CD8-positive, alpha-beta memory T cell (primary cell): ENCODE results near the gene RAB8B. TPM values are rescaled to one million over a fixed set of nuclear protein-coding genes. Genes with fewer than 3 reads are reported as not detected.
A peak's percentile ranks its signal among the peaks of the same experiment; 100 is the strongest.
"Not testable (repeated sequence)": the region's sequence is repeated elsewhere in the genome, so short reads cannot be mapped to it uniquely, and the experiment has no call there.

Source experiments
- CTCF ChIA-PET: fragments of 350-600 bp; sonication (Branson Sonifier 250); formaldehyde crosslinking; loops from one replicate; lab custom pipeline; 2021; ENCODE audit warnings: antibody characterized with exemption; lab: Charles Lee
- POLR2A ChIA-PET: fragments of 350-600 bp; sonication (Branson Sonifier 250); formaldehyde crosslinking; loops from one replicate; lab custom pipeline; 2021; ENCODE audit warnings: antibody characterized with exemption; lab: Charles Lee
- DNase-seq, 5 donors: peaks; one replicate each; pipeline versions ENCODE4 v3.0.0 to v3.0.0-alpha.2; 2020 to 2022; ENCODE audit warnings: mixed read lengths in 1 of 5
- H3K27ac ChIP-seq: one replicate; pipeline ENCODE4 v1.7.0; 2013; ENCODE audit warnings: low read depth, mild to moderate bottlenecking, low read length, moderate library complexity
- H3K27me3 ChIP-seq: 2 replicates; pipeline ENCODE4 v1.7.0; 2013; ENCODE audit warnings: low read length, mild to moderate bottlenecking; ENCODE audit not compliant: insufficient read depth, poor library complexity, severe bottlenecking
- H3K36me3 ChIP-seq: 2 replicates; pipeline ENCODE4 v1.7.0; 2013; ENCODE audit warnings: mild to moderate bottlenecking, low read length, moderate library complexity; ENCODE audit not compliant: insufficient read depth
- H3K4me1 ChIP-seq: 2 replicates; pipeline ENCODE4 v1.7.0; 2013; ENCODE audit warnings: mild to moderate bottlenecking, low read length, moderate library complexity; ENCODE audit not compliant: insufficient read depth
- H3K4me3 ChIP-seq: 2 replicates; pipeline ENCODE4 v1.7.0; 2013; ENCODE audit warnings: mild to moderate bottlenecking, low read length
- H3K9me3 ChIP-seq: 2 replicates; pipeline ENCODE4 v1.7.0; 2013; ENCODE audit warnings: mild to moderate bottlenecking, low read length
- H3K27ac Mint-ChIP-seq, 8 donors: one replicate each; pipeline ENCODE4 v1.8.0; 2020 to 2021; ENCODE audit warnings: mixed read lengths in 8 of 8, mild to moderate bottlenecking in 6 of 8, inconsistent platforms in 3 of 8, moderate library complexity in 3 of 8
- H3K27me3 Mint-ChIP-seq, 2 donors: one replicate each; pipeline ENCODE4 v1.8.0; 2020 to 2021; ENCODE audit warnings: mixed read lengths in 2 of 2, mild to moderate bottlenecking in 1 of 2, moderate library complexity in 1 of 2
- H3K36me3 Mint-ChIP-seq, 3 donors: one replicate each; pipeline ENCODE4 v1.8.0; 2020 to 2021; ENCODE audit warnings: mixed read lengths in 3 of 3, inconsistent platforms in 1 of 3, mild to moderate bottlenecking in 1 of 3
- H3K4me1 Mint-ChIP-seq, 3 donors: one replicate each; pipeline ENCODE4 v1.8.0; 2020 to 2021; ENCODE audit warnings: mixed read lengths in 3 of 3, inconsistent platforms in 1 of 3, mild to moderate bottlenecking in 1 of 3
- H3K4me3 Mint-ChIP-seq, 7 donors: one replicate each; pipeline ENCODE4 v1.8.0; 2020 to 2021; ENCODE audit warnings: mixed read lengths in 7 of 7, mild to moderate bottlenecking in 6 of 7, moderate library complexity in 4 of 7, inconsistent platforms in 2 of 7
- H3K9me3 Mint-ChIP-seq, 5 donors: one replicate each; pipeline ENCODE4 v1.8.0; 2020 to 2022; ENCODE audit warnings: mixed read lengths in 5 of 5, mild to moderate bottlenecking in 3 of 5, moderate library complexity in 2 of 5, inconsistent platforms in 1 of 5
- polyA plus RNA-seq: library from polyadenylated mRNA; unstranded; fragments of 300-500 nt; fragmentation: Illumina TruSeq; gene quantifications from one replicate; pipeline ENCODE4 v1.2.3, GENCODE V29; 2021
- total RNA-seq, 2 experiments: library from RNA; stranded (reverse); gene quantifications; one replicate each; pipeline ENCODE4 v1.2.3, GENCODE V29; 2021

RAB8B gene
- total and polyA plus RNA-seq, 3 experiments from 2014 or later = 52.9 to 169 (median 165) TPM

GRCh38 chr15:63231706-63232105 is 42.3 kb downstream of the RAB8B start:
- Mint-ChIP-seq H3K4me1 (peaks cover 69 to 87% (median 81%) of the 10 kb centered on the region in 3 donors), H3K9me3 (no peaks in the 10 kb centered on the region), H3K27ac (peak overlapping the region; percentile 44 to 94 (median 84)), H3K4me3 (peak overlapping the region in 5 of 7 donors; percentile 29 to 68 (median 37)), H3K36me3 (peaks cover 0 to 30% (median 9%) of the 10 kb centered on the region in 3 donors), H3K27me3 (no peaks in the 10 kb centered on the region)
- Histone ChIP-seq H3K4me3 (no peak overlapping the region), H3K27me3 (no peaks in the 10 kb centered on the region), H3K9me3 (no peaks in the 10 kb centered on the region), H3K27ac (no peak overlapping the region), H3K4me1 (peaks cover 42% of the 10 kb centered on the region), H3K36me3 (no peaks in the 10 kb centered on the region)
- no peak for DNase-seq
- CTCF ChIA-PET = interaction anchor here (1.2 to 3.8 kb wide), 5 partner anchors 15 to 74 kb away, joined by 3 to 13 read pairs (median 4); partner anchors contain the start of gene RPS27L
- POLR2A ChIA-PET = interaction anchor here (0.6 to 2.4 kb wide), 8 partner anchors 13 to 809 kb away, joined by 4 to 16 read pairs (median 4); partner anchors contain the start of gene RPS27L

GRCh38 chr15:63232405-63232804 is 43.0 kb downstream of the RAB8B start:
- Histone ChIP-seq H3K27me3 (no peaks in the 10 kb centered on the region), H3K27ac (peak overlapping the region; percentile 5), H3K36me3 (no peaks in the 10 kb centered on the region), H3K4me3 (peak overlapping the region; percentile 21), H3K4me1 (peaks cover 41% of the 10 kb centered on the region), H3K9me3 (no peaks in the 10 kb centered on the region)
- peak overlapping the region; percentile 12 to 94 (median 84) for H3K27ac Mint-ChIP-seq
- H3K4me3 Mint-ChIP-seq = peak overlapping the region in 6 of 7 donors; percentile 29 to 74 (median 52)
- peak in 2 of 5 donors; percentile 20 to 42 for DNase-seq
- H3K36me3 Mint-ChIP-seq = peaks cover 0 to 33% (median 11%) of the 10 kb centered on the region in 3 donors
- ChIA-PET POLR2A (interaction anchor here (0.6 to 2.4 kb wide), 6 partner anchors 18 to 75 kb away, joined by 4 to 16 read pairs (median 6); partner anchors contain the start of gene RPS27L), CTCF (interaction anchor here (0.8 to 3.8 kb wide), 6 partner anchors 14 to 40 kb away, joined by 3 to 13 read pairs (median 4); no protein-coding TSS in a partner anchor)
- no peaks in the 10 kb centered on the region for H3K9me3 Mint-ChIP-seq
- H3K4me1 Mint-ChIP-seq = peaks cover 70 to 87% (median 81%) of the 10 kb centered on the region in 3 donors
- no peaks in the 10 kb centered on the region for H3K27me3 Mint-ChIP-seq

GRCh38 chr15:63232943-63233342 is 43.5 kb downstream of the RAB8B start:
- Histone ChIP-seq H3K36me3 (no peaks in the 10 kb centered on the region), H3K4me3 (no peak overlapping the region), H3K27ac (no peak overlapping the region), H3K9me3 (no peaks in the 10 kb centered on the region), H3K4me1 (peaks cover 45% of the 10 kb centered on the region), H3K27me3 (no peaks in the 10 kb centered on the region)
- Mint-ChIP-seq H3K9me3 (no peaks in the 10 kb centered on the region), H3K4me1 (peaks cover 70 to 87% (median 81%) of the 10 kb centered on the region in 3 donors), H3K4me3 (peak overlapping the region in 2 of 7 donors; percentile 1 to 14), H3K27ac (peak overlapping the region in 3 of 8 donors; percentile 36 to 86 (median 58)), H3K27me3 (no peaks in the 10 kb centered on the region), H3K36me3 (peaks cover 0 to 31% (median 10%) of the 10 kb centered on the region in 3 donors)
- no peak for DNase-seq
- ChIA-PET CTCF (interaction anchor here (0.6 to 3.8 kb wide), 5 partner anchors 29 to 187 kb away, joined by 3 to 13 read pairs (median 3); no protein-coding TSS in a partner anchor), POLR2A (interaction anchor here (0.6 to 2.4 kb wide), 5 partner anchors 18 to 76 kb away, joined by 4 to 16 read pairs (median 6); partner anchors contain the start of gene RPS27L)

- POLR2A ChIA-PET = no interaction called here
These were observed 44.4 kb downstream of the RAB8B start for GRCh38 chr15:63233667-63234423.

GRCh38 chr15:63234451-63234870 is 45.1 kb downstream of the RAB8B start:
- H3K36me3 Mint-ChIP-seq = peaks cover 0 to 24% (median 8%) of the 10 kb centered on the region in 3 donors
- H3K27me3 Mint-ChIP-seq = no peaks in the 10 kb centered on the region
- ChIA-PET POLR2A (no interaction called here), CTCF (interaction anchor here (0.8 kb wide), 1 partner anchor 9 kb away, joined by 3 read pairs; no protein-coding TSS in a partner anchor)
- Histone ChIP-seq H3K9me3 (no peaks in the 10 kb centered on the region), H3K36me3 (no peaks in the 10 kb centered on the region), H3K27ac (no peak overlapping the region), H3K4me1 (peaks cover 58% of the 10 kb centered on the region), H3K27me3 (no peaks in the 10 kb centered on the region), H3K4me3 (no peak overlapping the region)
- peak overlapping the region in 5 of 7 donors; percentile 12 to 84 (median 50) for H3K4me3 Mint-ChIP-seq
- DNase-seq = no peak
- H3K27ac Mint-ChIP-seq = peak overlapping the region; percentile 36 to 89 (median 83)
- H3K9me3 Mint-ChIP-seq = no peaks in the 10 kb centered on the region
- H3K4me1 Mint-ChIP-seq = peaks cover 72 to 84% (median 79%) of the 10 kb centered on the region in 3 donors

More at GRCh38 chr15:63233667-63234423, 44.4 kb downstream of the RAB8B start:
- H3K4me3 ChIP-seq = no peak overlapping the region
- H3K27ac ChIP-seq = no peak overlapping the region
- no peaks in the 10 kb centered on the region for H3K36me3 ChIP-seq
- Mint-ChIP-seq H3K27ac (peak overlapping the region; percentile 47 to 88 (median 83)), H3K4me1 (peaks cover 72 to 87% (median 82%) of the 10 kb centered on the region in 3 donors), H3K9me3 (no peaks in the 10 kb centered on the region), H3K27me3 (no peaks in the 10 kb centered on the region), H3K36me3 (peaks cover 0 to 26% (median 9%) of the 10 kb centered on the region in 3 donors), H3K4me3 (peak overlapping the region; percentile 12 to 84 (median 29))
- CTCF ChIA-PET = interaction anchor here (0.8 to 3.8 kb wide), 4 partner anchors 9 to 42 kb away, joined by 3 to 13 read pairs (median 3); no protein-coding TSS in a partner anchor
- no peaks in the 10 kb centered on the region for H3K27me3 ChIP-seq
- peaks cover 53% of the 10 kb centered on the region for H3K4me1 ChIP-seq
- no peak for DNase-seq
- no peaks in the 10 kb centered on the region for H3K9me3 ChIP-seq

- H3K9me3 ChIP-seq = no peaks in the 10 kb centered on the region
- peaks cover 0 to 26% (median 9%) of the 10 kb centered on the region in 3 donors for H3K36me3 Mint-ChIP-seq
- no peaks in the 10 kb centered on the region for H3K9me3 Mint-ChIP-seq
- no peaks in the 10 kb centered on the region for H3K27me3 Mint-ChIP-seq
- H3K27ac ChIP-seq = no peak overlapping the region
- H3K27me3 ChIP-seq = no peaks in the 10 kb centered on the region
- no peak for DNase-seq
- H3K4me1 Mint-ChIP-seq = peaks cover 74 to 86% (median 78%) of the 10 kb centered on the region in 3 donors
- peaks cover 58% of the 10 kb centered on the region for H3K4me1 ChIP-seq
- H3K4me3 ChIP-seq = no peak overlapping the region
- no peaks in the 10 kb centered on the region for H3K36me3 ChIP-seq
- H3K27ac Mint-ChIP-seq = peak overlapping the region in 4 of 8 donors; percentile 12 to 71 (median 22)
- no peak overlapping the region for H3K4me3 Mint-ChIP-seq
- CTCF ChIA-PET = no interaction called here
- POLR2A ChIA-PET = no interaction called here
These were observed 46.9 kb downstream of the RAB8B start for GRCh38 chr15:63236272-63236671.

- H3K4me3 Mint-ChIP-seq, H3K27me3 ChIP-seq, H3K9me3 ChIP-seq, H3K27me3 Mint-ChIP-seq, DNase-seq, H3K4me3 ChIP-seq, H3K36me3 ChIP-seq, POLR2A ChIA-PET, H3K27ac ChIP-seq, H3K9me3 Mint-ChIP-seq: not testable (repeated sequence)
- peaks cover 0 to 28% (median 11%) of the 10 kb centered on the region in 3 donors for H3K36me3 Mint-ChIP-seq
- CTCF ChIA-PET = interaction anchor here (1.1 kb wide), 1 partner anchor 71 kb away, joined by 3 read pairs; no protein-coding TSS in a partner anchor
- H3K27ac Mint-ChIP-seq = peak overlapping the region in 5 of 8 donors; percentile 12 to 75 (median 51)
- H3K4me1 Mint-ChIP-seq = peaks cover 71 to 86% (median 77%) of the 10 kb centered on the region in 3 donors
- peaks cover 50% of the 10 kb centered on the region for H3K4me1 ChIP-seq
These were observed 47.7 kb downstream of the RAB8B start for GRCh38 chr15:63237086-63237485.
